Nephron progenitor cell (in vitro differentiated cells): ENCODE results near the gene CCDC197.
A peak's percentile ranks its signal among the peaks of the same experiment; 100 is the strongest.

Experiments used
- DNase-seq: peaks from one replicate; pipeline ENCODE4 v3.0.0; 2021
- H3K27ac Mint-ChIP-seq: 2 replicates; pipeline ENCODE4 v1.8.0; 2021; ENCODE audit warnings: mild to moderate bottlenecking, moderate library complexity, mixed read lengths
- H3K27me3 Mint-ChIP-seq: 2 replicates; pipeline ENCODE4 v1.8.0; 2021; ENCODE audit warnings: mild to moderate bottlenecking, low read depth, mixed read lengths; ENCODE audit not compliant: poor library complexity
- H3K36me3 Mint-ChIP-seq: 2 replicates; pipeline ENCODE4 v1.8.0; 2021; ENCODE audit warnings: low read depth, mixed read lengths
- H3K4me1 Mint-ChIP-seq: 2 replicates; pipeline ENCODE4 v1.8.0; 2021; ENCODE audit warnings: mixed read lengths
- H3K4me3 Mint-ChIP-seq: 2 replicates; pipeline ENCODE4 v1.8.0; 2021; ENCODE audit warnings: mild to moderate bottlenecking, moderate library complexity, mixed read lengths
- H3K9me3 Mint-ChIP-seq: 2 replicates; pipeline ENCODE4 v1.8.0; 2021; ENCODE audit warnings: mild to moderate bottlenecking, moderate library complexity, mixed read lengths
- TF ChIP-seq, protein P1 (sequence below): fragments of 200-600 bp; sonication (generic); IDR thresholded peaks from 2 replicates; pipeline ENCODE4 v1.5.0; 2021; ENCODE audit warnings: antibody characterized with exemption

CCDC197 gene

GRCh38 chr14:94001501-94002396 lies 4.6 kb downstream of the CCDC197 start:
- H3K9me3 Mint-ChIP-seq, result no peaks in the 10 kb centered on the region

GRCh38 chr14:94003397-94003796 lies 6.3 kb downstream of the CCDC197 start:
- TF ChIP-seq, protein P1, sequence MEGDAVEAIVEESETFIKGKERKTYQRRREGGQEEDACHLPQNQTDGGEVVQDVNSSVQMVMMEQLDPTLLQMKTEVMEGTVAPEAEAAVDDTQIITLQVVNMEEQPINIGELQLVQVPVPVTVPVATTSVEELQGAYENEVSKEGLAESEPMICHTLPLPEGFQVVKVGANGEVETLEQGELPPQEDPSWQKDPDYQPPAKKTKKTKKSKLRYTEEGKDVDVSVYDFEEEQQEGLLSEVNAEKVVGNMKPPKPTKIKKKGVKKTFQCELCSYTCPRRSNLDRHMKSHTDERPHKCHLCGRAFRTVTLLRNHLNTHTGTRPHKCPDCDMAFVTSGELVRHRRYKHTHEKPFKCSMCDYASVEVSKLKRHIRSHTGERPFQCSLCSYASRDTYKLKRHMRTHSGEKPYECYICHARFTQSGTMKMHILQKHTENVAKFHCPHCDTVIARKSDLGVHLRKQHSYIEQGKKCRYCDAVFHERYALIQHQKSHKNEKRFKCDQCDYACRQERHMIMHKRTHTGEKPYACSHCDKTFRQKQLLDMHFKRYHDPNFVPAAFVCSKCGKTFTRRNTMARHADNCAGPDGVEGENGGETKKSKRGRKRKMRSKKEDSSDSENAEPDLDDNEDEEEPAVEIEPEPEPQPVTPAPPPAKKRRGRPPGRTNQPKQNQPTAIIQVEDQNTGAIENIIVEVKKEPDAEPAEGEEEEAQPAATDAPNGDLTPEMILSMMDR, result no peak
- no peaks in the 10 kb centered on the region for H3K36me3 Mint-ChIP-seq
- H3K27me3 Mint-ChIP-seq, result peaks cover 54% of the 10 kb centered on the region
- no peak overlapping the region for H3K4me3 Mint-ChIP-seq
- H3K27ac Mint-ChIP-seq, result no peak overlapping the region
- no peaks in the 10 kb centered on the region for H3K9me3 Mint-ChIP-seq
- no peak for DNase-seq
- peaks cover 6% of the 10 kb centered on the region for H3K4me1 Mint-ChIP-seq

More at GRCh38 chr14:94001501-94002396, 4.6 kb downstream of the CCDC197 start:
- Mint-ChIP-seq H3K36me3 (no peaks in the 10 kb centered on the region), H3K4me3 (no peak overlapping the region), H3K27ac (no peak overlapping the region), H3K4me1 (peaks cover 15% of the 10 kb centered on the region), H3K27me3 (peaks cover 45% of the 10 kb centered on the region)
- TF ChIP-seq, protein P1, result peak; percentile 98
- peak; percentile 69 for DNase-seq

- H3K36me3 Mint-ChIP-seq, result no peaks in the 10 kb centered on the region
- H3K4me1 Mint-ChIP-seq, result peaks cover 4% of the 10 kb centered on the region
- no peak overlapping the region for H3K27ac Mint-ChIP-seq
- TF ChIP-seq, protein P1, result no peak
- peaks cover 50% of the 10 kb centered on the region for H3K27me3 Mint-ChIP-seq
- no peak for DNase-seq
- H3K4me3 Mint-ChIP-seq, result no peak overlapping the region
- no peaks in the 10 kb centered on the region for H3K9me3 Mint-ChIP-seq
These were observed 6.9 kb downstream of the CCDC197 start for GRCh38 chr14:94004015-94004414.

GRCh38 chr14:94005324-94006073 lies 8.4 kb downstream of the CCDC197 start:
- Mint-ChIP-seq H3K36me3 (no peaks in the 10 kb centered on the region), H3K9me3 (no peaks in the 10 kb centered on the region), H3K27ac (no peak overlapping the region), H3K4me1 (peaks cover 10% of the 10 kb centered on the region), H3K4me3 (no peak overlapping the region), H3K27me3 (peaks cover 49% of the 10 kb centered on the region)
- no peak for DNase-seq
- TF ChIP-seq, protein P1, result peak; percentile 45

DNA sequence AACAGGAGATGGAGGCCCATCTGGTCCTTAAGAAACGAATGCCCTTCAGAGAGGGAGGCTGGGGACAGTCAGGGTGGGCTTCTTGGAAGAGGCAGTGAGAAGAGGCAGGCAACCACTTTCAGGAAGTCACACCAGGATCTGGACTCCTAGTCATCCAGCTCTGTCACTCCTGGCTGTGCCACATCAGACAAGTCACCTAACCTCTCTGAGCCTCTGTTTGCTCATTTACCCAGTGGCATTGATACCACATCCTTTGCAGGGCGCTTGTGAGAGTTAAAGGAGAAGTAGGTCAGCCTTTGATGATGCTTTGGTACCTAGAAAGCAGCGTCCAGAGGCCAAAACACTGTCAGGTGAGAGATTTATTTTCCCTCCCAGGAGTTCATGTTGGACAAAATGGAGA lies 11.1 kb downstream of the CCDC197 start:
- Mint-ChIP-seq H3K4me1 (peaks cover 6% of the 10 kb centered on the region), H3K4me3 (no peak overlapping the region), H3K27ac (no peak overlapping the region), H3K27me3 (peaks cover 29% of the 10 kb centered on the region), H3K9me3 (no peaks in the 10 kb centered on the region), H3K36me3 (no peaks in the 10 kb centered on the region)
- TF ChIP-seq, protein P1, result no peak
- no peak for DNase-seq
